HG03025 (cell line): ENCODE results near the gene ZNF554.
"Not testable (repeated sequence)": the region's sequence is repeated elsewhere in the genome, so short reads cannot be mapped to it uniquely, and the experiment has no call there.

Experiments
- ATAC-seq: cut with Tn5 transposase; IDR thresholded peaks from one replicate; pipeline ENCODE4 v1.9.1; 2021; ENCODE audit warnings: mild to moderate bottlenecking, moderate library complexity; ENCODE audit not compliant: unreplicated experiment, low FRiP score

Gene ZNF554

DNA sequence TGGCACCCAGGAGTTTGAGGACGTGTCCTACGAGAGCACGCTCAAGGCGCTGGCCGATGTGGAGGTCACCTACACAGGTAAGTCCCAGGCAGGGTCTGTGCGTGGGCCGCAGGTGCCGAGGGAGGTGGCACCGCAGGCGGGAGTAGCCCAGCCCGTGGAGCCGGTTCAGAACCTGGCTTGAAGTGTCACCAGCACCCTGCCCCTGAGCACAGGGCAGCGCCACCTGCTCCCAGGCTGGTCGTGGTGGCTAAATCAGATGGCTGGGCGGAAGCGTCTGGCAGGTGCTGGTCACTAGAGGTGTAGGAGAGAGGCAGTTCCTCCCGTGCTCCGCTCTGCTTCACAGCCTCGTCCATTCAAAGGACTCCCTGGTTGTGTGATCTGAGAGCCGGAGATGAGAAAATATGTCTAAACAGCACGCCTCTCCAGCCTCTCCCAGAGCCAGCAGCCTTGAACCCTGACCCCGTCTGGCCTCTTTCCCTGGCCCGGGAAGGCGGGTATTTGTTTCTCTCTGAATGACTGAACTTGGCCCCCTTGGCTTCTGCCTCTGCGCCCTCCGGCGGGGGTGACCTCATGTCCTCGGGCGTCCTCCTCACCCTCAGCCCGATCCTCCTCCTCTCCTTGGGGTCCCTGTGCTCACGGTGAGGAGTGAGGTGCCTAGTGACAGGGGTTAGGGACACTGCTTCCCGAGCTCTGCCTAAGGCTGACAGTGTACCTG, 29.0 kb upstream of the ZNF554 start:
- ATAC-seq: no peak

DNA sequence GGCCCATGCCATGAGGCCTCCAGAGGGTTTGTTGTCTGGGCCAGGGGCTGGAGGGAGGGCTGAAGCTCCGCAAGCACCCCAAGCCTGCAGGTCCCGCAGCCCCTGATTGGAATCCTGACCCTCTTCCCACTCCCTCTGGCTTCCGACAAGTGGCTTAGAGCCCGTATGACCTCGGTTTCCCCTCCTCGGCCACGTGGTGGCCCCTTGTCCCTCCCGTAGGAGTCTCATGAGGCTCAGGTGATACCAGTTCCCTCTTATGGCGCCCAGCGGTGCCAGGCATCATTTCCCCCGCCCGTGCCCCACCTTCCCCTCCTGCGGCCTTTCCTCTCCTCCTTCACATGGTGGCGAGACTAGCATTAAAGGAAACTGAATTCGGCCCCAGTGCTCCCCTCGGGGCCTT, 28.2 kb upstream of the ZNF554 start:
- no peak for ATAC-seq

DNA sequence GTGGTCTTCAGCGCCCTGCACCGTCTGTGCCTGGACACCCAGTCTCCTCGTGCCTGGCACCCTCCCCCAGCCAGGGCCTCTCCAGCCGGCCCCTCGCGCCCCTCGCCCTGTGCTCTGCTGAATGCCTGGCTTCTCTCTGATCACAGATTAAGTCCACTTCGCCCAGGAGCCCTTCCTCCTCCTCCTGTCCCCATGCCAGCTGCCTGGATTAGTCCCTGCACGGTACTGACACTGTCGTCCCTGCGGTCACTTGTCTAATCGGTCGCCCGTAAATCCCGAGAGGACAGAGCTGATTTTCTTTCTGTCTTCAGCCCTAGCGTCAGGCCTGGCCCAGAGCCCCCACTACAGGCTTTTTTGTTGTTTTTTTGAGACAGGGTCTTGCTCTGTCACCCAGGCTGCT, 27.8 kb upstream of the ZNF554 start:
- ATAC-seq: no peak

DNA sequence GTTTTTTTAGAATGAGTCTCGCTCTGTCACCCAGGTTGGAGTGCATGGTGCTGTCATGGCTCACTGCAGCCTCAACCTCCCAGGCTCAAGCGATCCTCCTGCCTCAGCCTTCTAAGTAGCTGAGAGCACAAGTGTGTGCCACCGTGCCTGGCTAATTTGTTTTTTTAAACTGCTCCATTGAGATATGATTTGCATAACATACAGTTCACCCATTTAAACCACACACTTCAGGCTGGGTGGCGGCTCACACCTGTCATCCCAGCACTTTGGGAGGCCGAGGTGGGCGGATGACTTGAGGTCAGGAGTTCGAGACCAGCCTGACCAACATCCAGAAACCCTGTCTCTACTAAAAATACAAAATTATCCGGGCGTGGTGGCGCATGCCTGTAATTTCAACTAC, 27.0 kb upstream of the ZNF554 start:
- not testable (repeated sequence) for ATAC-seq

DNA sequence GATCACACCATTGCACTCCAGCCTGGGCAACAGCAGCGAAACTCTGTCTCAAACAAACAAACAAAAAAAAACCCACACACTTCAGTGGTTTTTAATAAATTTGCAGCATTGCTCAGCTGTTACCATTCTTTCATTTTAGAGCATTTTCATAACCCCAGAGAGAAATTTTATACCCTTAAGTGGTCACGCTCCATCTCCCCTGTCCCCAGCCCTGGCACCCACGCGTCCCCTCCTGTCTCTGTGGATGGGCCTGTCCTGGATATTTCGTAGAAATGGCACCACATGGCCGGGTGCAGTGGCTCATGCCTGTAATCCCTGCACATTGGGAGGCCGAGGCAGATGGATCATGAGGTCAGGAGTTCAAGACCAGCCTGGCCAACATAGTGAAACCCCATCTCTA, 26.5 kb upstream of the ZNF554 start:
- ATAC-seq: no peak

DNA sequence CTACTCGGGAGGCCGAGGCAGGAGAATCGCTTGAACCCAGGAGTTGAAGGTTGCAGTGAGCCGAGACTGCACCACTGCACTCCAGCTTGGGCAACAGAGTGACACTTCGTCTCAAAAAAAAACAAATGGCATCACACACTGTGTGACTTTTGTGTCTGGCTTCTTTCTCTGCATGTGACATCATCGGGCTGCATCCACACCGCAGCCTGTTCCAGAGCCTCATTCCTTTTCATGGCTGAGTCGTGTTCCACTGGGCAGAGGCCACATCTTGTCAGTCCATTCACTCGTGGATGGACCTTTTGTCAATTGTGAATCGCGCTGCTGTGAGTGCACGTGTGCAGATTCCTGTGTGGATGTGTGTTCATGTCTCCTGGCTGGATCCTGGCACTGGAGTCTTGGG, 26.1 kb upstream of the ZNF554 start:
- no peak for ATAC-seq

DNA sequence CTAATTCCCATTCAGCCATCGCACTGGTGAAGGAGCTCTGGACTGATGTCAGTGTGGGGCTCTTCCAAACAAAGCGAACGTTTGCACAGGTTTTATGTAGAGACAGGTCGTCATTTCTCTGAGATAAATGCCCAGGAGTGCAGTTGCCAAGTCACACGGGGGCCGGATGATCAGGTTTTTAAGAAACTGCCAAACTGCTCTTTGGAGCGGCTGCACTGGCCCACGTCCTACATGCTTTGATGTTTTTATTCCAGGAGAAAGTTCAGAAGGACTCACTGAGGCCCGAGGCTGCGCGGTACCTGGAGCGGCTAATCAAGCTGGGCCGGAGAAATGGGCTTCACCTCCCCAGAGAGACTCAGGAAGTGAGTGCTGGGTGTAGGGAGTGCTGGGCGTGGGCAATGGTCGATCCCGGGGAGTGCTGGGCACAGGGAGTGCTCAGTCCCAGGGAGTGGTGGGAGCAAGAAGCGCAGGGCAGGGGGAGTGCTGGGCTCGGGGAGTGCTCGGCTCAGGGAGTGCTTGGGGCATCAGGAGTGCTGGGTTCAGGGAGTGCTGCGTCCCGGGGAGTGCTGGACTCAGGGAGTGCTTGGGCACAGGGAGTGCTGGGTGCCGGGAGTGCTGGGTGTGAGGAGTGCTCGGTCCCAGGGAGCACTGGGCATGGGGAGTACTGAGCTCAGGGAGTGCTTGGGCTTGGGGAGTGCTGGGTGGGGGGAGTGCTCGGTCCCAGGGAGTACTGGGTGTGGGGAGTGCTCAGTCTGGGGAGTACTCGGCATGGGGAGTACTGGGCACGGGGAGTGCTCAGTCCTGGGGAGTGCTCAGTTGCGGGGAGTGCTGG, 23.6 kb upstream of the ZNF554 start:
- ATAC-seq: no peak

DNA sequence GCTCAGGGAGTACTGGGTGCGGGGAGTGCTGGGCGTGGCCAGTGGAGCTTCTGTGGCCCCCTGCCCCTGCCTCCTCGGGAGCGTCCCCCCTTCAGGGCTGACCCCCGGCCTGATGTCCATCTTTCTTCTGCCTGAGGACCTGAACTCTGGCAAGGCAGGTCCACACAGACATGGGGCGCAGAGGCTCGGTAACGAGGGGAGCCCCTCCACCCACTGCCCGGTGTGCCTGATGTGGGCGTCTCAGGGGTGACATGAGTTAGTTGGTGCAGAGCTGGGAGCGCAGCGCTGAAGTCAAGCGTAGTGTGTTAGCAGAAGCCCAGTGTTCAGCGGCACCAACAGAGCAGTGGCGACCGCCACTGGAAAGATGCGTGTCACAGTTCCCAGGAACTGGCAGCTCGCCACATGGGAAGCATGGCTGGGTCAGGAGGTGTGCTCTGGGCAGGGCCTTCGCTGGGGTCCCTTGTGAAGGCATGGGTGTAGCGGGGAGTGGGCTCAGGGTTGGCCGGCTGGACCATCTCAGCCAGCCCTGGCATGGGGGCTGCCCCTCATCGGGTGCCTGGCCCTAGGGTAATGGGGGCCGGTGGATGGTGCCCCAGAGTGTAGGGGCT, 22.9 kb upstream of the ZNF554 start:
- no peak for ATAC-seq

DNA sequence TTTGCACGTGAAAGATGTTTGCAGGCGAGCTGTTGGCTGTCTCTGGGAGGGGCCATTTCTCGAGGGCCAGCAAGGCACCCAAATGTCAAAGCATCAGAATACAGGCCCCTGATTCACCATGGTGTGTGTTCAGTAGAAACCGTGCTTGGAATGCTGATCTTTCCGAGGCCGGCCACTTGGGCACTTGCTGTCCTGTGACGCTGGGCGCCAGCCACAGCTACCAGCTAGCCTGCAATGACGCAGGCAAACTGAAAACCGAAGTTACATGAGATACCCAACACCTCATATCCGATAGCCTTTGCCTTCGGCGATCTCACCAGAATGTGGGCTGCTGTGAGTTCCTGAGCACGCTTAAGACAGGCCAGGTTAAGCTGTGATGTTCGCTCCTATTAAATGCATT, 22.4 kb upstream of the ZNF554 start:
- no peak for ATAC-seq

DNA sequence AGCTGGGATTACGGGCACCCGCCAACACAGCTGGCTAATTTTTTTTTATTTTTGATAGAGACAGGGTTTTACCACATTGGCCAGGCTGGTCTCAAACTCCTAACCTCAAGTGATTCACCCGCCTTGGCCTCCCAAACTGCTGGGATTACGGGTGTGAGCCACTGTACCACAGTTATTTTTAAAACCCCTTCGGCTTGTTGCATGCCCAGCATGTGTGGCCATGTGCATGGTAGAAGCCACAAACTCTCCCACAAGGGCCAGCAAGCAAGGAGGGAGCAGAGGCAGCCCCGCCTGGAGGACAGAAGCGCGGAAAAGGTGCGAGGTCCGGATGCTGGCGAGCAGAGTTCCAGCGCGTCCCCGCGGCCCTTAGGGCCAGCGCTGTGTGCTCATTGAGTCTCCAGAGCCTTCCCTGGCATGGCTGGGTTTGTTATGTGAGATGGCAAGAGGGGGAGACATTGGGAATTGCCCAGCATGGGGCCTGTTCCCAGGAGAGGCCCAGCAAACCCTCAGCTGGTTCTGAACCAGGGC, 21.4 kb upstream of the ZNF554 start:
- no peak for ATAC-seq

DNA sequence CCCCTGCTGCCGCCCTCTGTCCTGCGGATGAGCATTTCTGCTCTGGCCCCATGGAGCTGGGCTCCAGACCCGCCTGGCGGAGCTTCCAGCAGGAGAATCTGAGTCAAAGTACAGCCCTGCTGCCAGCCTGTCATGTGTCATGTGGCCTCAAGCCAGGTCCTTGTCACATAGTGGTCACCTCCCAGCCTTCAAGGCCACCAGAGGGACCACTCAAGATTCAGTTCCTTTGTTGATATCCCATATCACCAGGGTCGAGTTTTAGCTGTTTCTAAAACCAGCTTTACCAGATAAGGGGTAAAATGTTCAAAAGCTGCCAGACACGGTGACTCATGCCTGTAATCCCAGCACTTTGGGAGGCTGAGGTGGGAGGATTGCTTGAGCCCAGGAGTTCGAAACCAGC, 20.9 kb upstream of the ZNF554 start:
- no peak for ATAC-seq

DNA sequence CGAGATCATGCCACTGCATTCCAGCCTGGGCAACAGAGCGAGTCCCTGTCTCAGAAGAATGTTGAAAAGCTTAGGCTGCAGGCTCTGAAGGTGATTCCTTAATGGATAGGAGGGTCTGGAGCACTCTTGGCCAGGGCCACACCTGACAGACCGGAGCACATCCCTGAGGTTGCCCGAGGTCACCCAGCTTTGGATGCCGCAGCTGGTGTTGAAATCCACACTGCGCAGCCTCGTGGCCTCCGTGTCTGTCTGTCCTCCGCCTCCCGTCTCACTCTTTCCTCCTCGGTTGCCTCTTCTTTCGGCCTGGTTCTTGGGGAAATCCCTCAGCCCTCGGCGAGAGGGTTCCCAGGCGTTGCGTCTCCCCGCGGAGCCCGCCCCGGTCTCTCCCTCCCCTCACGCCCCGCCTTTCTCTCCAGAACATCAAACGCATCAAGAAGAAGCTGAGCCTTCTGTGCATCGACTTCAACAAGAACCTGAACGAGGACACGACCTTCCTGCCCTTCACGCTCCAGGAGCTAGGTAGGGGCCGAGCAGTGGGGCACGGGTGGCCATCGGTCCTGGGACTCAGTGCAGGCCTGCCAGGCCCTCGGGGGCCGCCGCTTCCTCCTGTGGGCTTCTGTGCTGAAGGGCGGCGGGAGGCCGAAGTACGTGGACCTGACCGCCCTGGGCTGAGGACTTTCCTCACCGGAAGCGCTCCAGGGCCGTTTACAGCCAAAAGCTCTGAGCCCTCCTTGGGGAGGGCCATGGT, 20.2 kb upstream of the ZNF554 start:
- ATAC-seq: no peak

DNA sequence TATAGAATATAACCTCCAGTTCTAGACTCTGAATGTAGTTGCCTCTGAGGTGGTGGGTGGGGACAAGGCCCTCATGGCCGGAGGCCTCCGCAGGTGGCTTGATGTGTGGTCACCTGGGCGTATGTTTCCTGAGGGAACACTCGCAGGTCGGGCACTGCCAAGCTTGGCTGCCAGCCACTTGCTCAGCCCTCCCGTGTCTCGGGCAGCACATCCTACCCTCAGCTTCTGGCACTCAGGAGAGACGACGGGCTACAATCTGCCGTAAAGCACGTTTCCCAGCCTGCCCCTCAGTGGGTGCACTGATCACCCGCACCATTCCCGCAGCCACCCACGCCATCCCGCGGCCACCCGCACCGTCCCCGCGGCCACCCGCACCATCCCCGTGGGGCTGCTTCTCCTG, 19.2 kb upstream of the ZNF554 start:
- no peak for ATAC-seq

DNA sequence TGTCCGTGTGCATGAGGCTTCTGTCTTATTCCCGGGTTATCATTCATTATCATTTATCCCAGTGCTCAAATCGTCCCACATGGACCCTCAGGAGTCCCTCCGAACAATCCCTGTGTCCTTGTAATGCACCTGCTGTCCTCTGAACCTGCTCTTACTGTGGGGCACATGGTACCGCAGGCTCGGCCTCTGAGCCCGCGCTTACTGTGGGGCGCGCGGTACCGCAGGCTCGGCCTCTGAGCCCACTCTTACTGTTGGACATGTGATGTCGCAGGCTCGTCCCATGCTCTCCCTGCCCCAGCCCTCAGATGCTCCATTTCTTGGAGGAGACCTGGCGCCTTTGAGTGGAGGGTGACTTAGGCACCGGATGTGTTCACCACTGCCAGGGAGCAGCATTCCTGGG, 16.8 kb upstream of the ZNF554 start:
- ATAC-seq: no peak

DNA sequence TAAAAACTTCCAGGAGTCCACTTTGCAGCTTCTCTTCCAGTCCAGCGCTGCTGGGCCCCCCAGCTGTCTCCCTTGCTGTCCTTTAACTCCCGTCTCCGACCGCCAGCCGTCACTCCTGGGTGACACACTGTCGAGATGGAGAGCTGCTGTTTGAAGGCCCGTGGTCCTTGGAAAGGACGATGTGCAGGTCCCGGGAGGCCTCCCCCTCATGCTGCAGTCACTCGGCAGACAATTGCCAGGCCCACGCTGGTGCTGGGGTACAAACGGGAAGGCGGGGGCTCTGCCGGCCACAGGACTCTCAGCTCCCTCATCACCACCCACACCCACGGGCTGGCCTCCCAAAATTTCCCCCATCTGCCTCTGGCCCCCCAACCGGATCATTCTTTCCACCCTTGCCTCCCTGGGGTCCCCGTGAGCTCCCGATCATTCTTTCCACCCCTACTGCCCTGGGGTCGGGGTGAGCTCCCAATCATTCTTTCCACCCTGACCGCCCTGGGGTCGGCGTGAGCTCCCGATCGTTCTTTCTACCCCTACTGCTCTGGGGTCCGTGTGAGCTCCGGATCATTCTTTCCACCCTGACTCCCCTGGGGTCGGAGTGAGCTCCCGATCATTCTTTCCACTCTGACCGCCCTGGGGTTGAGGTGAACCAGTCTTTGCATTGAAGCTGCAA, 16.0 kb upstream of the ZNF554 start:
- ATAC-seq: no peak

DNA sequence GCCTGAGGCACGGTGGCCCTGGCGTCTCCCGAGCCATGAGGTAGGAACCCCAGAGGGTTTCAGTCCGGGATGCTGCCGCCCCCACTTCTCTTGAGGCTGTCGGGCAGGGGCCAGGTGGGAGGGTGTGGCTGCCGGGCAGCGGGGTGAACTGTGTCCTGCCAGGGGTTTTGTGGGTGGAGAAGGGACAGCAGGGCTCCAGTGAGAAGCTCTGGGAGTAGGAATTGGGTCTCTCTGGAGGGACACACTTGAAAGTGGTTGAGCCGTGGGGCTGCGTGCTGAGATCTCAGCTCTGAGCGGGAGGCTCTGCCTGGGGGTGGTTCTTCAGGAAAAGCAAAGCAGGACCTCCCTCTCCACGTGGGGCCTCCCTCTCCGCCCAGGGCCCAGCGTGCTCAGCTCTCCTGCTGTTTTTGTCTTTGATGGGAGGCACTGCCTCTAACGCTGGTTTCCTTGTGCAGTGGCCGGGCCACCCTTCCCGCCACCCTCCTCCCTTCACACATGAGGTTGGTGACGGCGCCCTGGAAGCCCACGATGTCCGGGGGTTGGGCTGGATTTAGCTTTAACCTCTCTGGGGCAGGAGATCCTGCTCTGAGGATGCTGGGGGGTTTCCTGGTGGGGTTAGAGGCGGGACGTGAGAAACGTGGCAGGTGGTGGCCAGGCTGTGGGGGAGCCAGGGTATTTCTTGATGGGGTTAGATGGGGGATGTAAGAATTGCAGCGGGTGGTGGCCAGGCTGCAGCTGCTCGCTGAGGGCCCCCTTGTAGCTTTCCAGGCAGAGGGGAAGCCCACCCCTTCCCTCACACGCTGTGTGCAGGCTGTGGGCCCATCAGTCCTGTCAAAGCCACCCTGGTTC, 15.3 kb upstream of the ZNF554 start:
- ATAC-seq: no peak

DNA sequence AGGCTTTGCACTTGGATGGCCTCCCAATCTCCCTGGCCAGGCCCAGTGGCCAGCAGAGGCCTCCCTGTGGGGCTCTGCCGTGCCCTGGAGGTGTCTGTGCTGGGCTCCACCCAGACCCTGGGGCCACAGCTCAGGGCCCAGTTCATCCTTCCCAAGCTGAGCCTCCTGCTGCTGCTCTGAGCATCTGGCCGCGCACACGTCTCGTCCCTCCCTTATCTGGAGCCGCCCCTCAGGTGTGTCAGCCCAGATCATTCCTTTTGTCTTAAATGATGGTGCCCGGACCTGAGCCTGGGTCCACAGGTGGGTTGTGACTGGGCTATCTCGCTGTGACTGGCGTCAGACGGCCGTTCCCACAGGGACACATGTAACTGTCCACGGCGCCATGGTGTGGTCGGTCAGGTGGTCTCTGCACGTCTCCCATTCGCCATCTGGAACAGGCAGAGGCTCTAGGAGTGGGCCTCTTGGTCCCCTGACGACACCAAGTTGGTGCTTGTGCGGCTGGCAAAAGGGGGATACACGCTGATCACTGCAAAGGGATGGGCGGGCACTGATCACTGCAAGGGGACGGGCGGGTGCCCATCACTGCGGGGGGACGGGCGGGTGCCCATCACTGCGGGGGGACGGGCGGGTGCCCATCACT, 14.3 kb upstream of the ZNF554 start:
- ATAC-seq: no peak

DNA sequence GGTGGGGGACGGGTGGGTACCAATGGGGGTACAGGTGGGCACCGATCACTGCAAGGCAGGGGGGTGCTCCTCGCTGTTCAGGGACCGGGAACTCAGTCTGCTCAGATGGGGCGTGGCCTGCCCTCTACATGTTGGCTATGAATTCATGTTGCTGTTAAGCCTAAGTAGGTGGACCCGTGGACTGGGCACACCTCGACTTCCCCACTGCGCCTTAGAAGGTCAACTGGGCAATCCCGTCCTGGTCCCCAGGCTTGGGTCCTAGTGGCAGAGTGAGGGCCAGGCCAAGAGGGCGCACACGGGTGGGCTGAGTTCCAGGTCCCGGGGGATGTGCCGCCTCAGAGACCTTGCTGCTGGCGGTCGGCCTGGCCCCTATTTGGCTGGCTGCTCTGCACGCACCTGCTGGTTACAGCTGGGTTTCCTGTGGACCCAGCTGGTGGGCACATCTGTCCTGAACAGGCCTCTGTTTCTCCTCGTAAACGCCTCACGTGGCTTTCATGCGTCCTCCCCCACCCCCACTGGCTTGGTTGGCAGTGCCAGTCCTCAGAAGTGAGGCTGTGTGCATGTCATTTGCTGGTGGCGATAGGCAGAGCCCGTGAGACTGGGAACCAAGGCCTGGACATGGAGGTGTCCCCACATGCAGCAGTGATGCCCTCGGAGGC, 13.5 kb upstream of the ZNF554 start:
- no peak for ATAC-seq
